Measurements from ENCODE around the gene PAF1.
A peak's percentile ranks its signal among the peaks of the same experiment; 100 is the strongest.

PAF1 gene

GRCh38 chr19:39402346-39403300 lies 11.7 kb upstream of the PAF1 start:
- Mint-ChIP-seq H3K9me3 (no peaks in the 10 kb centered on the region), H3K4me3 (peak overlapping the region; percentile 97), H3K27ac (peak overlapping the region; percentile 98), H3K4me1 (peaks cover 66% of the 10 kb centered on the region), H3K36me3 (peaks cover 63% of the 10 kb centered on the region)
- DNase-seq (ENCODE audit: low spot score in 2 of 2) (peak; percentile 69 to 91), ATAC-seq (peak; percentile 17)

DNA sequence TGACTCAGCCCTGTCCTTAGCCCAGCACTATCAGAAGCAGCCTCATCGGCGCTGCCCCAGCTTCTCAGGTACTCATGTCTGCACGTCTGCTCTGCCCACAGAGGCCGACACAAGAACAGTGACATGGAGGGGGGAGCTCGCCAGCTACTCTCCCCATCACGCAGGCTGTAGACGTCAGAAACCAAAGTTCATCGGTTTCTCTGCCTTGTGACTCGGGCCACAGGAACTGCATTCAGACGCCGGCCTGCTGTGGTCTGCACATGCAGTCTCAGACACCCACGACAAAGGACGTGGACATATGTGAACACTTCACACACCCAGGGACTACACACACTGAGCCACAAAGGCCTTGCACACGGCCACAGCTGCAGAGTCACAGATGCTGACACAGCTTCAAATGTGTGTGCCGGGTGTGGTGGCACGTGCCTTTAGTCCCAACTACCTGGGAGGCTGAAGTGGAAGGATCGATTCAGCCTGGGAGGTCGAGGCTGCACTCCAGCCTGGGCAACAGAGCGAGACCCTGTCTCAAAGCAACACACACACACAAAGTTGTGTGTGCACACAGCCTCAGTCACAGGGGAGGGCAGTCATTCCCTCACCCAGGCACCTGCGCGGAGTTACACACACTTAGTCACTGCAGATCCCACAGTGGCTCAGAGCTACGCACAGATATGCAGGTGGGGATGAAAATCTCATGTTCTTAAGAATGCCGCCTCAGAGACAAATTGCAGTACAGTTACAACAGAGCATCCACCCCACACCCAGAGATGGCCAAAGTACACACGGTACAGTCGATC lies 10.8 kb upstream of the PAF1 start:
- peak overlapping the region; percentile 98 for H3K27ac Mint-ChIP-seq
- no peaks in the 10 kb centered on the region for H3K9me3 Mint-ChIP-seq
- DNase-seq (ENCODE audit: low spot score in 2 of 2) (peak; percentile 64 to 84), ATAC-seq (peak; percentile 80)
- peaks cover 61% of the 10 kb centered on the region for H3K36me3 Mint-ChIP-seq
- H3K4me3 Mint-ChIP-seq = peak overlapping the region; percentile 97
- H3K4me1 Mint-ChIP-seq = peaks cover 70% of the 10 kb centered on the region

GRCh38 chr19:39401070-39401548 lies 10.2 kb upstream of the PAF1 start:
- H3K27ac Mint-ChIP-seq = peak overlapping the region; percentile 98
- H3K36me3 Mint-ChIP-seq = peaks cover 61% of the 10 kb centered on the region
- peaks cover 65% of the 10 kb centered on the region for H3K4me1 Mint-ChIP-seq
- H3K4me3 Mint-ChIP-seq = peak overlapping the region; percentile 97
- ATAC-seq (peak; percentile 6), DNase-seq (ENCODE audit: low spot score in 2 of 2) (no peak)
- H3K9me3 Mint-ChIP-seq = no peaks in the 10 kb centered on the region

GRCh38 chr19:39400061-39400460 lies 9.2 kb upstream of the PAF1 start:
- Mint-ChIP-seq H3K36me3 (peaks cover 67% of the 10 kb centered on the region), H3K27ac (peak overlapping the region; percentile 67)

DNA sequence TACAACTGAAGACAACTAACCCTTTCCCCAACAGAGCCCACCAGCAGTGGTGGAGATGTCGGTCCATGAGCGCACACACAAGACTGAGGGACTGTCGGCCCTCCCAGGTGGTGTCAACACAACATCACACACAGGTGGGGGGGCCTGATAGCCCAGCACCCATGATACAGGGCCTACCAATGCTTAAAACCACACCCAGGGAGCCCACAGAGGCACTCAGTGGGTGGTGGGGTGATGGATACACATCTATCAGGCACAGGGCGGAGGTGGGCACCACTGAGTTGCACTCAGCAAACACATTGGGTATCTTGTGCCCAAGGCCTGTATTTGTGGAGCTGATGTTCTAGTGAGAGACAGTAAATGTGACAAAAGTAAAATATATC lies 8.8 kb upstream of the PAF1 start:
- no peak for ATAC-seq
- H3K27ac Mint-ChIP-seq = peak overlapping the region; percentile 67
- peaks cover 71% of the 10 kb centered on the region for H3K36me3 Mint-ChIP-seq
- DNase-seq (ENCODE audit: low spot score in 2 of 2) = no peak
- peak overlapping the region; percentile 17 for H3K4me3 Mint-ChIP-seq
- H3K9me3 Mint-ChIP-seq = no peaks in the 10 kb centered on the region
- peaks cover 67% of the 10 kb centered on the region for H3K4me1 Mint-ChIP-seq

More at GRCh38 chr19:39400061-39400460, 9.2 kb upstream of the PAF1 start:
- H3K4me1 Mint-ChIP-seq = peaks cover 66% of the 10 kb centered on the region
- peak overlapping the region; percentile 17 for H3K4me3 Mint-ChIP-seq
- DNase-seq (ENCODE audit: low spot score in 2 of 2) = no peak
- no peaks in the 10 kb centered on the region for H3K9me3 Mint-ChIP-seq
- no peak for ATAC-seq

DNA sequence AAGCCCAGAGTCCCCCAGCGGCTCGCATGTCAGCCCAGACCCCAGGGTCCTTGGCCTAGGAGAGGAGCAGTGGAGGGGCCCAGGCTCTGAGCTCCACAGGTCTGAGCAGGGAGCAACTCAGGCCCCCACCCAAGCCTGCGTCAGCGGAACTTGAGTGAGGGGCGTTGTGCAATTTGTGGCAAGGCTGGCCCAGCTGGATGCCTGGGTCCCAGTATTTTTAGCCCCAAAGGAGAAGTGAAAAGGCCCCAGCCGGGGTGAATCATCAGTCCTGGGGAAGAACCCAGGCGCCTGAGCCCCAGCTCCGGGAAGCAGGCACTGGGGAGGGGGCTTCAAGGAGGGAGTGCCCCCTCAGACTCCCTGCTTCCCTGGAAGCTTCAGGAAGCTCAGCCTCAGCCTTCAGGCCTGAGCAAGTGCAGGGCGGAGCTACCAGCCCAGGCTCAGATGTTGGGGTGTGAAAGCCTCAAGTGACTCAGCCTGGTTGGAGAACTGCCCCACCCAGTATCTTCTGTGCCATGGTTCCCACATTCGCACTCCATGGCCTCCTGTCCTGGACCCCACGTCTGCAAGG lies 7.5 kb upstream of the PAF1 start:
- peak overlapping the region; percentile 85 for H3K27ac Mint-ChIP-seq
- H3K9me3 Mint-ChIP-seq = no peaks in the 10 kb centered on the region
- H3K4me3 Mint-ChIP-seq = peak overlapping the region; percentile 62
- H3K36me3 Mint-ChIP-seq = peaks cover 76% of the 10 kb centered on the region
- peak in 1 of 2 donors; percentile 73 for DNase-seq (ENCODE audit: low spot score in 2 of 2)
- peak; percentile 22 for ATAC-seq
- peaks cover 73% of the 10 kb centered on the region for H3K4me1 Mint-ChIP-seq

DNA sequence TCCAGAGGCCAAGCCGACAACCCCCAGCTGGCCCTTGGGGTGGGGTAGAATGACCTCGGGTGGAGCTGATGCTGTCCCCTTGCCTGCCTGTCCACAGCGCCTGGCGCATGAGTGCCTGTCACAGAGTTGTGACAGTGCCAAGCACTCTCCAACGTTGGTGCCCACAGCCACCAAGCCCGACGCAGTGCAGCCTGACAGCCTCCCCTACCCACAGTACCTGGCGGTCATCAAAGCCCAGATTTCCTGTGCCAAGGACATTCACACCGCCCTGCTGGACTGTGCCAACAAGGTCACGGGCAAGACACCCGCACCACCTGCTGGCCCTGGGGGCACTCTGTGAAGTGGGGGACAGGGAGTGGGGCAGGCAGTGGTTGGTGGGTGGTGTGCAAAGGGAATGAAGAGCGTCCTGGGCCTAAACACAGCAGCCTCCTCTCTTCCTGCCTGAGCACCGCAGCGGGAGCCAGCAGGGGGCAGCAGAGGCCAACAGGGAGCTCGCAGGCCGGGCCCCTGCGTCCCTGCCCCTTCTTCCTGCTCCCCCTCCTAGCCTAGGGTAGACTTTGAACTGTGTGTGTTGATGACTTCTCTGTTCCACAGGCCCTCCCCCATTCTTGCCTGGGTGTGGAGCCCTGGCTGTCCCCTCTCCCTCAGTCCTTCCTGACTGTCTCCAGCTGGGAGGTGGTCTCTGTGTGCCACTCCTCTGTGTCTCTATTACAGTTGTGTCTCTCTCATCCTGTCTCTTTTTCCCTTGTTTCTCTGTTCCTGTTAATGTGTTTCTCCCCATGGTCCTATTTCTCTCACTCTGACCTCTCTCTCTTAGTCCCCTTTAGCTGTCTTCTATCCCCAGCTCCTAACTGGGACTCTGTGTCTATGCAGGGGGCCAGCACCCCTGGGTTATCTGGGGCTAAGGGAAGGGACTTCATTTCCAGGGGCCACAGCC lies 6.7 kb upstream of the PAF1 start:
- Mint-ChIP-seq H3K27ac (peak overlapping the region; percentile 85), H3K4me3 (peak overlapping the region; percentile 62), H3K36me3 (peaks cover 76% of the 10 kb centered on the region), H3K9me3 (no peaks in the 10 kb centered on the region), H3K4me1 (peaks cover 71% of the 10 kb centered on the region)
- peak; percentile 60 for ATAC-seq
- DNase-seq (ENCODE audit: low spot score in 2 of 2) = peak; percentile 90 to 95

DNA sequence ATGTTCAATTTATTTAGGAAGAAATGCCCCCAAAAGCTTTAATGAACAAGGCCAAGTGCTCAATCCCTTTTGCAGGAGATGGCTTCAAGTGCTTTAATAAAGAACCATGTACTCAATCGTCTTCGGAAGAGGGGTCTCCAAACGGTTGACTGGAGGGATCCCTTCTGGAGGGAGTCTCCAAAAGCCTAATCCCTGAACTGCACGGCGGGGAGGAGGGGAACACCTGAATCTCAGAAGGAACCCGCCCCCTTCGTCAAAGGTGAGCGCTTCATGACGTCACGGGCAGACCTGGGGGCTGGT lies 505 bp downstream of the PAF1 start:
- H3K27ac Mint-ChIP-seq = peak overlapping the region; percentile 97
- peaks cover 96% of the 10 kb centered on the region for H3K36me3 Mint-ChIP-seq
- peak overlapping the region; percentile 99 for H3K4me3 Mint-ChIP-seq
- DNase-seq (ENCODE audit: low spot score in 2 of 2) (no peak), ATAC-seq (no peak)
- no peaks in the 10 kb centered on the region for H3K9me3 Mint-ChIP-seq
- peaks cover 50% of the 10 kb centered on the region for H3K4me1 Mint-ChIP-seq

GRCh38 chr19:39389631-39390414 lies 1.1 kb downstream of the PAF1 start:
- ATAC-seq (no peak), DNase-seq (ENCODE audit: low spot score in 2 of 2) (no peak)
- Mint-ChIP-seq H3K36me3 (peaks cover 96% of the 10 kb centered on the region), H3K4me1 (peaks cover 44% of the 10 kb centered on the region), H3K4me3 (peak overlapping the region; percentile 99), H3K27ac (peak overlapping the region; percentile 97), H3K9me3 (no peaks in the 10 kb centered on the region)

- H3K4me1 Mint-ChIP-seq = peaks cover 40% of the 10 kb centered on the region
- H3K36me3 Mint-ChIP-seq = peaks cover 96% of the 10 kb centered on the region
- peak overlapping the region; percentile 97 for H3K27ac Mint-ChIP-seq
- H3K9me3 Mint-ChIP-seq = no peaks in the 10 kb centered on the region
- ATAC-seq (no peak), DNase-seq (ENCODE audit: low spot score in 2 of 2) (no peak)
- no peak overlapping the region for H3K4me3 Mint-ChIP-seq
Measured at GRCh38 chr19:39388657-39389056, 2.2 kb downstream of the PAF1 start.

- ATAC-seq (no peak), DNase-seq (ENCODE audit: low spot score in 2 of 2) (no peak)
- peaks cover 96% of the 10 kb centered on the region for H3K36me3 Mint-ChIP-seq
- no peak overlapping the region for H3K4me3 Mint-ChIP-seq
- H3K9me3 Mint-ChIP-seq = no peaks in the 10 kb centered on the region
- peak overlapping the region; percentile 76 for H3K27ac Mint-ChIP-seq
- H3K4me1 Mint-ChIP-seq = peaks cover 28% of the 10 kb centered on the region
Measured at GRCh38 chr19:39386557-39386956, 4.3 kb downstream of the PAF1 start.

GRCh38 chr19:39385629-39386411 lies 5.1 kb downstream of the PAF1 start:
- Mint-ChIP-seq H3K4me1 (peaks cover 30% of the 10 kb centered on the region), H3K27ac (peak overlapping the region; percentile 76), H3K4me3 (no peak overlapping the region), H3K36me3 (peaks cover 96% of the 10 kb centered on the region), H3K9me3 (no peaks in the 10 kb centered on the region)
- ATAC-seq (no peak), DNase-seq (ENCODE audit: low spot score in 2 of 2) (no peak)

GRCh38 chr19:39384839-39385568 lies 5.9 kb downstream of the PAF1 start:
- DNase-seq (ENCODE audit: low spot score in 2 of 2) (no peak), ATAC-seq (no peak)
- Mint-ChIP-seq H3K27ac (peak overlapping the region; percentile 76), H3K4me3 (no peak overlapping the region), H3K36me3 (peaks cover 95% of the 10 kb centered on the region), H3K9me3 (no peaks in the 10 kb centered on the region), H3K4me1 (peaks cover 25% of the 10 kb centered on the region)

All from stimulated activated effector memory CD8-positive, alpha-beta T cell treated with anti-CD3 and anti-CD28 coated beads, Interleukin-12 subunit alpha, Interleukin-12 subunit beta, amount 100 ng/mL, for 72 hours (primary cell).